T-helper 2 cell treated with Interferon-gamma antibody and Interleukin-4, amounts not matched to agents 5 μg/mL and 100 μg/mL, for 36 hours (primary cell): Measurements from ENCODE around the gene WDFY4.

Experiments
- DNase-seq: peaks from one replicate; pipeline ENCODE4 v3.0.0; 2021; ENCODE audit warnings: low spot score
- H3K27ac Mint-ChIP-seq: one replicate; pipeline ENCODE4 v1.8.0; 2021; ENCODE audit warnings: mild to moderate bottlenecking, mixed read lengths
- H3K27me3 Mint-ChIP-seq: one replicate; pipeline ENCODE4 v1.8.0; 2021; ENCODE audit warnings: low read depth, mixed read lengths
- H3K36me3 Mint-ChIP-seq: one replicate; pipeline ENCODE4 v1.8.0; 2021; ENCODE audit warnings: low read depth, mixed read lengths
- H3K4me1 Mint-ChIP-seq: one replicate; pipeline ENCODE4 v1.8.0; 2021; ENCODE audit warnings: low read depth, mixed read lengths
- H3K4me3 Mint-ChIP-seq: one replicate; pipeline ENCODE4 v1.8.0; 2022; ENCODE audit warnings: mild to moderate bottlenecking, moderate library complexity, mixed read lengths
- H3K9me3 Mint-ChIP-seq: one replicate; pipeline ENCODE4 v1.8.0; 2021; ENCODE audit warnings: mixed read lengths

WDFY4 gene

DNA sequence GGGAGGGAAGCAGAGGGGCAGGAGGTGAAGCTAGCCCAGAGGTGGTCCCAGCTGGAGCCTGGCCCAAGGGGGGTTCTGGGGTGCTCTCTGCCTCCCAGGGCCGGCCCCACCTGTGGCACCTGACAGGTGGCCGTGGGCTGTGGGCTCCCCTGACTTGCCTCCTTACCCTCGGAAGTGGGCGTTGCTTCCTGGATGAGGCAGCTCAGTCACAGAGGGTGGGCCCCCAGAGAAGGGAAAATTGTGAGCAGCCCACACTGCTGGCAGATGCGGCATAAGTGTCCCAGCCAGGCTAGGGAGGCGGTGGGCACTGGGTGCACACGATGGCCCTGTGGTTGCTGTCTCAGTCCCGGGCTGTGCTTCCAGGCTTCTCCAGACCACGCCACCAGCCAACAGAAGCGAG lies 136.0 kb downstream of the WDFY4 start:
- Mint-ChIP-seq H3K27me3 (peaks cover 13% of the 10 kb centered on the region), H3K36me3 (no peaks in the 10 kb centered on the region), H3K9me3 (no peaks in the 10 kb centered on the region), H3K27ac (no peak overlapping the region), H3K4me1 (no peaks in the 10 kb centered on the region), H3K4me3 (no peak overlapping the region)
- no peak for DNase-seq

DNA sequence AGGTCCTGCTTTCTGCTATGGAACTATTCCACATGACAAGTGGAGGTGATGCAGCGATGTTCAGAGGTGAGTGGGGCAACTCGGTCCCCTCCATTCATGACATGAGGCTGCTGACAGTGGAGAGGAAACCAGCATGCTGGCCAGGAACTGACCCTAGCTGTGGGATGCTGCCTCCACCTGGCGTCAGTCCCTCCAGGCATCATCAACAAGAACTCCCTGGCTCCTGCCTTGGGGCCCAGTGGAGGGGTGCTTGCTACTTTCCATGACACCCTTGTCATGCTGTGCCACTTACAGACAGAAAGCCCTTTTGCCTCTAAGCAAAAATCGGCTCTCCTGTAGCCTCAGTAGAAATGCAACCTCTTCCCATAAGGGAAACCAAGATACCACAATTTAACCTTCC lies 136.4 kb downstream of the WDFY4 start:
- Mint-ChIP-seq H3K27ac (no peak overlapping the region), H3K36me3 (no peaks in the 10 kb centered on the region), H3K9me3 (no peaks in the 10 kb centered on the region), H3K4me1 (no peaks in the 10 kb centered on the region), H3K27me3 (peaks cover 15% of the 10 kb centered on the region), H3K4me3 (no peak overlapping the region)
- DNase-seq: no peak

DNA sequence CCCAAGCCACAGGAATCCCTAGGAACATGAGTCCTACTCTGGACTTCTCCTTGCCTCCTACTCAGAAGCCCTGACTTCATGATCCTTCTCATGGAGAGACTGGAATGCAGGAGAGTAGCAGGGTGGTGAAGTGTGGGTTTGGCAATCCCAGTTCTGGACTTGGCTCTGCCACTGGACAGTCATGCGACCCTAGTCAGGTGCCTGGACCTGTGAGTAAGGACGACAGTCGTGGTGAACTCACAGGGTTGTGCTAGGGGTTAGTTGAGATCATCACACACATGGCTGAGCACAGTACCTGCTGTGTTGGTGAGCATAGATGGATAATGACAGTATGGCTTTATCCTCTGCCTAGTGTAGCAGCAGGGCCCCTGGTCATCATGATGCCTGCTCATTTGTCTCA lies 137.0 kb downstream of the WDFY4 start:
- no peaks in the 10 kb centered on the region for H3K9me3 Mint-ChIP-seq
- H3K4me1 Mint-ChIP-seq: no peaks in the 10 kb centered on the region
- no peak for DNase-seq
- H3K4me3 Mint-ChIP-seq: no peak overlapping the region
- no peak overlapping the region for H3K27ac Mint-ChIP-seq
- peaks cover 15% of the 10 kb centered on the region for H3K27me3 Mint-ChIP-seq
- no peaks in the 10 kb centered on the region for H3K36me3 Mint-ChIP-seq

DNA sequence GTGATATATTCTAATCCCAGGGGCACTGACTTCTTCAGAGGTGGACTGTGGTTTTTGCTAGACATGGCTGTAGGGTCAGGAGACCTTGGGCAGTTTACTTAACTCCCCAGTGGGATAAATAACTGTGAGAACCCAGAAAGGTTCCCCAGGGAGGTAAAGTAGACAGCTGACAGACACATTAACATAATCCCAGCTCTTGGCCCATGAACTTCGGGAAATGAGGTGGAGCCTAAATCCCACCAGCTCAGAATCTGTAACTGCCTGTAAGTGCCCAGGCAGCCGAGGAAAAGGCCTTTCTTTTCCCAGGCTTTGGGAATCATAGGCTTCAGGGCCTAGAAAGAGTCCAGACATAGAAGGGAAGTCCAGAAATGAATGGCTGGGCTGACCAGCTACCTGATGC lies 149.0 kb downstream of the WDFY4 start:
- no peak for DNase-seq
- Mint-ChIP-seq H3K9me3 (no peaks in the 10 kb centered on the region), H3K27ac (no peak overlapping the region), H3K4me1 (no peaks in the 10 kb centered on the region), H3K36me3 (no peaks in the 10 kb centered on the region), H3K4me3 (no peak overlapping the region), H3K27me3 (peaks cover 7% of the 10 kb centered on the region)

DNA sequence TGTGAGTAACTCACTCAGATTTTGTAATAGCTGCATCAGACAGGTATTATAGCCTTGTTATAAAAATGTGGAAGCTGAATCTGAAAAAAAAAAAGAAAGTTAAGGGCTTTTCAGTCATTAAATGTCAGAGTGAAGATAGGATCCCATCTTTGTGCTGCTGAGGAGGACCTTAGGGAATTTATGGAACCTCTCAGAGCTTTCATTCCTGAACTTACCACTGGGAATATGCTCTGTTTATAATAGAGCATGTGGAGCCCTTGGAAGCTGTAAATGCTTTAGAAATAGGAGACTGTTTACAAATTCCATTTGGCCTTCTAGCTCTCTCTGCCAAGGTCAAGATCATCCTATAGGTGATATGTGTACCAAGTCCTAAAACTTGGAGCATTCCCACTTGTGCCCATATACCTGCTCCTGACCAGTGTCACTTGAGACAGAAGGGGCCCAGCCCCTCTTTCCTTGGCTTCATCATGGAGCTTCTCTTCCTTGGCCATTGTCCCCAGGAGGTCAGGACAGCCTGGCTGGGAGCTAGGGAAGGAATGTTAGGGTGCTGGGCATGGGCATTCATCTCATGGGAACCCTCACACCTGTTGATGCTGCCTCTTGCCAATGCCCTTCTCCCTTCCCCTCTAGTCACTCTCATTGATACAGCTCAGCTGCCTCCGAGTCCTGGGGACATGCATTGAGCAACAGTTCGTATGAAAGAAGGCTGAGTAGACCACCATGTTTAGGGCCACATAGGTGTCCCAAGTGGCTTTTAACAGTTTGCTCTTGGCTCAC lies 149.7 kb downstream of the WDFY4 start:
- no peak overlapping the region for H3K27ac Mint-ChIP-seq
- no peaks in the 10 kb centered on the region for H3K36me3 Mint-ChIP-seq
- no peaks in the 10 kb centered on the region for H3K4me1 Mint-ChIP-seq
- H3K27me3 Mint-ChIP-seq: peaks cover 7% of the 10 kb centered on the region
- DNase-seq: no peak
- no peaks in the 10 kb centered on the region for H3K9me3 Mint-ChIP-seq
- H3K4me3 Mint-ChIP-seq: no peak overlapping the region

DNA sequence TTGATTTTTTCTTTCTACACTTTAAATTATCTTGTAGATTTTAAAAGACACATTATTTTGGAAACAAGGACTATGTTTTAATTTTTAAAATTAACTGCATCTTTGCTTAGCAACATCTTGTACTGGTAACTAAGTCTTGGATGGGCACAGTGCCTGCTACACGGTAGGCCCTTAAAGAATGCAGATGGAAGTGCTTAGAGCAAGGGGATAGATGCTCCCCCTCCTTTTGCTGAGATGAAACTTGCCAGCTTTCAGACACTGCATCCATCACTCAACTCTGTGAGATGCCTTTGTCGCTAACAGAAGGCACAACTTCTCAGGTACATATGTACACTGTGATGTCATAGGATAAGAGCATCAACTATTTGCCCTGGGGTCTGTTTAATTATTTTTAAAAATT lies 151.1 kb downstream of the WDFY4 start:
- Mint-ChIP-seq H3K36me3 (no peaks in the 10 kb centered on the region), H3K27ac (no peak overlapping the region), H3K4me3 (no peak overlapping the region), H3K27me3 (peaks cover 7% of the 10 kb centered on the region), H3K9me3 (no peaks in the 10 kb centered on the region), H3K4me1 (no peaks in the 10 kb centered on the region)
- no peak for DNase-seq

DNA sequence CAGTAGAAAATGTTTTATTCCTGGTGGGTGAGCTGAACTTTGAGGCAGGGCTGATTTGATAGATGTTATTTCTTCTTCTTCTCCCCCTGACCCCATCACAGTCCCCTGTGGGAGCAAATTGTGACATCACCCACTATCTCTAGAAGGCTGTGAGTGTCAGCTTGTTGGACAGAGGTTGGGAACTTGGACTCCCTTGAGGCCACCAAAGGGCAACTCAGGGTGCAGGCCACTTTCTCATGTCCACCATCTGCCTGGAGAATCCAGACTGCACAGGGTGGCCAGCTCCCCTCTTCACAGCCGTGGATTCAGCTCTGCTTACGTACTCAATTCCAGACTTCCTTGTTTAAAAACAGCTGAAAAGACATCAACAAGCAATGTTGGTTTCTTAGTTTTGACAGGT lies 151.9 kb downstream of the WDFY4 start:
- Mint-ChIP-seq H3K9me3 (no peaks in the 10 kb centered on the region), H3K27ac (no peak overlapping the region), H3K4me1 (no peaks in the 10 kb centered on the region), H3K4me3 (no peak overlapping the region), H3K27me3 (peaks cover 7% of the 10 kb centered on the region), H3K36me3 (no peaks in the 10 kb centered on the region)
- DNase-seq: no peak

DNA sequence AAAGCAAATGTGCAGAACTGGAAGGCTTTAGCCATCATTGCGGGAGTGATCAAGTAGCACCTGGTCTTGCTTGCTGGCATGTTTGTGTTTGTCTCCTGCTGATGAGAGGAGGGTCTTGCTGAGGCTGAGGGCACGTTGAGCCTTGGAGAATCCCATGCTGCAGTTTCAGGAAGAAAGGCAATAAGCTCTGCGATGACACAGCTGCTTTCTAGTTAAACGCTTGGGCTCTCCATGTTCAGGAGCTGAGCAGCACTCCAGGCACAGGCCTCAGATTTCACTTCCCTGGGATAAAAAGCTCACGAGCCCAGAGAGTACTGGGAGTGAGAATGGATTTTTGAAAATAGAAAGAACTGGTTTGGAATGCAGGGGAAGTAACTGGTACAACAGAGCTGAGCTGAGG lies 154.2 kb downstream of the WDFY4 start:
- Mint-ChIP-seq H3K4me1 (no peaks in the 10 kb centered on the region), H3K4me3 (no peak overlapping the region), H3K27me3 (peaks cover 7% of the 10 kb centered on the region), H3K27ac (no peak overlapping the region), H3K36me3 (no peaks in the 10 kb centered on the region), H3K9me3 (no peaks in the 10 kb centered on the region)
- no peak for DNase-seq

DNA sequence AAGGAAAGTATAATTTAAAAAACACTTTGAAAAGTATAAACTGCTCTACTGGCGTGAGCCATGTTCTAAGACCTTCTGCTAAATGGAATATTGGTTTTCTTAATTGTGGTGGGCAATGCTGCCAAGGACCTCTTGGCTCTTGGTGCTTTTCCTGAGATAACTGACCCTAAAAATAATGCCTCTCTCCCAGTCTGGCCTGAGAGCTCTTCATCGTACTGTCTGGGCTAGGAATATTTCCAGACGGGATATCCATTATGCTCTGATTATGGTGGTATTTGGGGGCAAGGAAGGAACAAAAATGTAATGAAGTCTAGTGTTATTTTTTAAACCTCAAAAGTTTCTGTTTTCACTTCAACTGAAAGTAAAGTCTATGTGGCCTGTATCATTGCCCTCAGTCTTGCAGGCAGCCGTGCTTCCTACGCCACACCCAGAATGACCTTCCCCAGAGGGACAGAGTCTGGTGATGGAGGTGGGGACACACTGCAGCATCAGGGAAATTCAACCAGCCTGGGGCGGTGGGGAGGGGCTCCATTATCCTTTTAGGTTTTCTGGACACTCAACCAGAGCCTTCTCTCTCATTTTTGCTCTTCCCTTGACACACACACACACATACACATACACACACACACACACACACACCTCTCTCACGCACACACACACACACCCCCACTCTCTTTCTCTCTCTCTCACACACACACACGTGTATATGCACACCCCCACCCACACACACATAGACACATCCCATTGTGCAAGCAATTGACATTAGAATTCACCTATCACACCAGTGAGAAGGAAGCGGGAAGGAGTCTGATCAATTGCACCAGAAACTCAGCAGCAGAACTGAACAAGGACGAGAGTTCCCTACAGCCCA lies 155.4 kb downstream of the WDFY4 start:
- Mint-ChIP-seq H3K36me3 (no peaks in the 10 kb centered on the region), H3K27me3 (peaks cover 5% of the 10 kb centered on the region), H3K4me3 (no peak overlapping the region), H3K27ac (no peak overlapping the region), H3K4me1 (no peaks in the 10 kb centered on the region), H3K9me3 (no peaks in the 10 kb centered on the region)
- no peak for DNase-seq

DNA sequence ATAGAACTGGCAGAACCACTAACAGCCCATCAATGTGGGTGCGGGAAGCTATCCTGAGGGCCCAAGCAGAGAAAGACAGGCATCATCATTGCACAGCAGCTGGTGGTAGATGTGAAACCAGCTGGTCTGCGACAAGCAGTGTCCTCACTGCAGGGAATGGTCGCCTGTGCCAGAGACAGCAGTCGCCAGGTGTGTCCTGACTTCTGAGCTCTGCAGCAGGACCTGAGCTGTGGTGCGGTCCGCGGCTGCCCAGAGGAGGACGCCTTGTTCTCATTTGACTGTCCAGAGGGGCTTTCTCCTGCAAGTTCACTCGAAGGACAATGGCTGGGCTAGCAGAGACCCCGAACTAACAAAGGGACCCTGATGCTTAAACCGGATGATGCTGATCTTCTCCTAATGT lies 157.6 kb downstream of the WDFY4 start:
- DNase-seq: no peak
- Mint-ChIP-seq H3K27me3 (no peaks in the 10 kb centered on the region), H3K9me3 (no peaks in the 10 kb centered on the region), H3K4me3 (no peak overlapping the region), H3K4me1 (no peaks in the 10 kb centered on the region), H3K36me3 (no peaks in the 10 kb centered on the region), H3K27ac (no peak overlapping the region)

DNA sequence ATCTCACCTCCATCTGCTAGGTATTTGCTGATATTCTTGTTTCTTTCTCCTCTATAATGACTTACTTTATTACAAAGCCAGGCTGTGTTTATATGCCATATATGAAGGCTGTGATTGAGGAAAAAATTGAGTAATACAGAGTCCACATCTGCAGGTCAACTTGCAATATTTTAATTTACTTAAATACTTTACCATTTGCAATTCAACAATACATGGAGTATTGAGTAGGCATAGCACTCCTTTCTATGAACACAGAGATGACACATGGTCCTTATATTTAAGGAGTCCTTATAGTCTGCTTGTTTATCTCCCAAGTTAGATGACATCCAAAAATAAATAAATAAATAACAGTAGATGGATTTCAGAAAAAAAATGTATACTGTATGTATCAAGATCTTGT lies 158.5 kb downstream of the WDFY4 start:
- Mint-ChIP-seq H3K27ac (no peak overlapping the region), H3K4me1 (no peaks in the 10 kb centered on the region), H3K9me3 (no peaks in the 10 kb centered on the region), H3K36me3 (no peaks in the 10 kb centered on the region), H3K27me3 (no peaks in the 10 kb centered on the region), H3K4me3 (no peak overlapping the region)
- DNase-seq: no peak

DNA sequence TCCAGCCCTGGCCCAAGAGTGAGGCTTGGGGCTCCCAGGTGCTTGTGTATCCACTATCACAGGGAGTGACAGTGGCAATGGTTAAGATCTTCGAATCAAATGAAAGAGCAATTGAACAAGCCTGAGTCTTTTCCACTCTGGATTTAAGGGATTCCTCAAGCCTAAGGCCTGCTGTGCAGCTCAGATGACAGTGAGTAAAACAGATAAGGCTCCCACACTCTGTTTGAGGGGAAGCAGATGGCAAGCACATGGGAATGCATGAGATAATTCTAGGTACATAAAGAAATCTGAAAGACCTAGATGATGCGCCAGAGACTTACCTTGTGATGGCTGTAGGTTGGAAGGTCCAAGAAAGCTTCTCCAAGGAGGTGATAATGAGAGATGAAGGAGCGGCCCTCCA lies 159.9 kb downstream of the WDFY4 start:
- peaks cover 2% of the 10 kb centered on the region for H3K27me3 Mint-ChIP-seq
- no peak overlapping the region for H3K27ac Mint-ChIP-seq
- H3K4me3 Mint-ChIP-seq: no peak overlapping the region
- H3K4me1 Mint-ChIP-seq: no peaks in the 10 kb centered on the region
- DNase-seq: no peak
- H3K36me3 Mint-ChIP-seq: no peaks in the 10 kb centered on the region
- H3K9me3 Mint-ChIP-seq: no peaks in the 10 kb centered on the region

DNA sequence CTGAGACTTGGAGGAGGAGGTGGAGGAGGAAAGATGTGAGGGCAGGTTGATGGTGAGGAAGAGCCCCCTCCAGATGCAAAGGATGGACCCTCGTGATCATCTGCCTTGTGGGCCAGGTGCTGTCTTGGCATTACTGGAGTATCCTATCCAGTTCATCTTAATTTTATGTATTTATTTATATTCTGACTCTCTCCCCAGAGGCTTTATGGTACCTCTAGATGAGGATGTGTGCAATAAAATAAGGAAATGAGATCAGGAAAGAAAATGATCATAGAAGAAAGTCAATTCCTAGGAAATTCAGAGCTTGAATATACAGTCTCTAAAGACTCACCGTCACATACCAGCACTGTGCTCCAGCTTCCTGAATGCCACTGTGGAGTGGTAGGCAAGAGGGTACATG lies 160.8 kb downstream of the WDFY4 start:
- Mint-ChIP-seq H3K4me1 (no peaks in the 10 kb centered on the region), H3K36me3 (no peaks in the 10 kb centered on the region), H3K9me3 (no peaks in the 10 kb centered on the region), H3K27me3 (peaks cover 4% of the 10 kb centered on the region), H3K27ac (no peak overlapping the region), H3K4me3 (no peak overlapping the region)
- DNase-seq: no peak

DNA sequence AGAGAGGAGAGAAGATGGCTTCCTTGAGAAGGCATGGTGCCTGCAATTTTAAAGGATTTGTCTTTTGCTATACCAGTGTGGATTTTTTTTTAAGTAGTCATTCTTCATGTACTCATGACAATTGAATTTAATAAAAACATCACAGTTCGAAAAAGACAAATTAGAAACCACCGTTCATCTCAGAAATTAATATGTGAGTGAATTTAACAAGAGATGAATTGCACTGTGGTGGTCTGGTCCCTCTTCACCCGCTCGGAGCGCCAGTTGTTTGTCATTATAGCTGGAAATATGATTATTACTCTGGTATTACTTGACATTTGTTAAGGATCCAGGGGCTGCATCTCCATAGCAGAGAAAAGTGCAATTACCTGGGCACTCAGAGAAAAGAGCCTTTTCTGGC lies 163.0 kb downstream of the WDFY4 start:
- Mint-ChIP-seq H3K36me3 (no peaks in the 10 kb centered on the region), H3K9me3 (no peaks in the 10 kb centered on the region), H3K27ac (no peak overlapping the region), H3K4me3 (no peak overlapping the region), H3K4me1 (no peaks in the 10 kb centered on the region), H3K27me3 (peaks cover 4% of the 10 kb centered on the region)
- DNase-seq: no peak
